Endometrial microvascular endothelial cells (primary cell): ENCODE measurements around the gene MYH4. TPM values are rescaled to one million over a fixed set of nuclear protein-coding genes. Genes with fewer than 3 reads are reported as not detected.

ENCODE experiments used
- in situ Hi-C: cut with HindIII; loops from 2 replicates; pipeline ENCODE4 v1.10.0; 2017; ENCODE audit warnings: low sequenced_read_pairs, low pct_unique_long_range_greater_than_20kb; ENCODE audit errors: inconsistent ontology term
- total RNA-seq: library from RNA; depleted of rRNA; stranded (reverse); fragments of >200 nt; gene quantifications from one replicate; pipeline ENCODE4 v1.2.3, GENCODE V29; 2015; ENCODE audit errors: inconsistent ontology term

MYH4 gene
- total RNA-seq, 1 donor from 2014 or later: not detected

DNA sequence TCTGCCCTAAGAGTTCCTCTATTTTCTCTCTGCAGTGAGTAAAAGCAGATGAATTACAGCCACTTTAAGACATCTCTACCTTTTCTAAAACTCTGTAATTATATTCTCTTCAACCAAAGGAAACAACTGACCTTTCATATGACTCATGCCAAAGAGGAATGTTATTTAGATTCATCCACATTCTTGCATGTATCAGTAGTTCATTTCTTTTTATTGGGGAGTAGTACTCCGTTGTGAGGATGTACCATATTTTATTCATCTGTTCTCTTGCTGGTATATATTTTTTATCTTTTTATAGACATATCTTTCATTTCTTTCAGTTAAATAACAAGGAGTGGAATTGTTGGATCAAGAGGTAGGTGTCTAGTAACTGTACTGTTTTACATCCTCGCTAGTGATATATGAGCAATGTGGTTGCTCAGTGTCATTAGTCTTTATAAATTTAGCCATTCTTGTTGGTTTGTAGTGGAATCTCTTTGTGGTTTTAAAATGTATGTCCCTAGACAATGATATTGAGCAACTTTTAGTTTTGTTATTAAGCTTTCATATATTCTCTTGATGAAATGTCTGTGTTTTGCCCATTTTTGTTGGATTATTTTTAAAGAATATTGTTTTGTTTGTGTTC is 39.8 kb downstream of the MYH4 start:
- in situ Hi-C loops: no loop called here

DNA sequence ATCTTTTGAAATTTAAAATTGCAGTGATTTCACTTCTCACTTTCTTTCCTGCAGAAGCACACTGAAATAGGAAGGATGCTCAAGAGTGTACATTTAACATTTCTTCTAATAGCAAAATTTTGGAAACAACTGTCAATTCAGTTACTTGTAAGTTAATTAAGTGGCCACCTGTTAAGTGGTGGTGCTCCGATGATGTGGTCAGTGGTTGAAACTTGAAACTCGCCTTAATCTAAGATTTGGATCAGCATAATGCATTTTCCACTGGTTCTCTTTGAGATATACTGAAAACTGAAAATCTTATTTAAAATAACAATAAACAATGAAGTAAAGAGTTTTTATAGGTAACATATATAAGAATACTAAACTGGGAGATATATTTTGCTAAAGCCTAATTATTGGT is 40.6 kb downstream of the MYH4 start:
- in situ Hi-C loops: no loop called here

DNA sequence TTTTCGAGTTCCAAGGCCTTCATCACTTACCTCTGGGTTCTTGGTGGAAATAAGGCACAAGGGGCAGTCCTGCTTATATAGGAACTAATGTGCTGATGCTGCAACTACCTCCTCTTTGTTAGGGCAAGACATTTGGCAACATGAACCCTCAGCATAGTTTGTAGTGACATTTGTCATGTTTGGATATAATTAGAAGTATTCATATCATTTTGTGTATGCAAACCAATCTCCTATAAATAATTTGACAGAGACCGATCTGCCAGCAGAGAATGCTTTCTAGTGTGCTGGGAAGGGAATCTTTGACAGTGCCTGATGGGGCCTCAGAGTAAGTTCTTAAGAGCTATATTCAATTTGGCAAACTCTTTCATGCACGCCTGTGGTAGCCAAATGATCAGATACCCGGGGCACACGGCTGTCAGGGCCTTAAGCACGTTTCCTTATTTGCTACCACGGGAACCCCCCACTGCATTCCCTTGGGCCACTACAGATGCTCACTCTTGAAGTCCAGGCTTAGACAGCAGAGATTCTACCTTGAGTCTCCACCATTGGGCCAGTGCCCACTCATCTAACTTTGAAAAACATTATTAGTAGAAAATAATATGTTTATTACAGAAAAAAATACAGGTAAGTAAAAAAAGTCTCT is 47.3 kb downstream of the MYH4 start, which contains the start of gene MYH8:
TSS of gene MYH8 (minus strand) at position 51 of the 643 bp plus-strand sequence. CDS start 1,723 bp downstream, outside the sequence.
- in situ Hi-C loops: no loop called here

DNA sequence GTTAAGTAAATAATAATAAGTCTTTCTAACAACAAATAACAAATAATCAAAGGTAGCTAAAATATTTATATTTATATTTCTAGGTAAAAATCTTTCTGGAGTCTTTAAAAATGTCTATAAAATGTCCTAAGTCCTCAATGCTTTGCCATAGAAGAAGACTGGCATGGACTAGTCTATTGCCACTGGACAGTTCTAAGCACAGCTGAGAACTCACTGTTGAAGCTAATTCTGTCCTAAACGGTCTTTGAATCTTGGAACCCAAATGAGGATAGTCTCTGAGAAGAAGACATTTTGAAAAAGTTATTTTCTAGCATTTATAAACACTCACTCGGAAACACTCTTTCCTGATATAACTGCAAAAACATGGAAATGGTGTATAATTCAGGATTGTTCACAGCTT is 48.1 kb downstream of the MYH4 start:
- in situ Hi-C loops: no loop called here

DNA sequence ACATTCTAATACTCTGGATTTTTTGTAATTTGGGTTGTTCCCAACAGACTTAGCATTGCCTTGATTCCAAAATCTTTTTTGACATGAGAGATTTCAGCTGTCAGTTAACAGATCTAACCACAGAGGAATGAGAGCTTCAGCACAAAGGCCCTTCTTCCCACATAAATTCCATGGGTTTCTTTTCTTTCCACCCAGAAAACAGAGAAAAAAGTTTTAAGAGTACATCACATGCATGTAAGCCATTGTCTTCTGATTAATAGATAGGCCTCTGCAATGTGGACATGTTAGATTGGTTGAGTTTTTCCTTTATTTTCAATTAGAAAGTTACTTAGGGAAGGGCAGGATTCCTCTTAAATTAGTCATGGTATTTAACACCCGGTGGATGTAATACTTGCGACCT is 48.5 kb downstream of the MYH4 start:
- in situ Hi-C loops: no loop called here

DNA sequence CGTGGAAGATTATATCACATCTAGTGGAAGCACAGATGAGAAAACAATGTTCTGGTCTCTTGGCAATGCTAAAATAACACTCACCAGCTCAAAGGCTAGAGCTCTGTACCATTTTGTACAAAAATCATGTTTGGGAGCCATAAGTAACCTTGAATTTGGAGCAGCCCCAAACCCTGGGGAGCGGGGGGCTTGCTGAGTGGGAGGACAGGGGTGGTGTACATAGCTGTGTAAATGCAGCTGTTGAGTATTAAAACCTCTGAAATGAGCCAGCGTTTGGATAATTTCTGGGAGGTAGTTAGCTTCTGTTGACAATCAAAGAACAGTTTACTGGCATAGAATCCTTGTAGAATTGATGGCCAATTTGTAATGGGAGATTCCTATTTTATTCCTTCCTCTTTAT is 51.9 kb downstream of the MYH4 start:
- in situ Hi-C loops: no loop called here

DNA sequence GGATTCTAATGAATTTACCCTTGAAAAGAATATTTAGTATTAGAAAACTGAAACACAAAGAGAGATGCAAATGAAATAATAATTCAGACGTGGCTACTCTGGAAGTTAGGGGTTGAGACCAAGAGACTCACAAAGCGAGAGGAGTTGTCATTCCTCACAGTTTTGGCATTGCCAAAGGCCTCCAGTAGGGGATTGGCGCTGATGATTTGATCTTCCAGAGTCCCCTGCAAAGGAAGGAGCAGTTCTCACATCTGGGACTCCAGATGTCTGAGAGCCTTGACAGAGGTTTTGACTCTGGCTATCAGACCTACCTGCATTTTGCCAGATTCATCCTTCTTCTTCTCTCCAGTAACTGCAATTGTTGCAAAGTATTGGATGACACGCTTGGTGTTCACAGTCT is 54.2 kb downstream of the MYH4 start:
- in situ Hi-C loops: no loop called here

DNA sequence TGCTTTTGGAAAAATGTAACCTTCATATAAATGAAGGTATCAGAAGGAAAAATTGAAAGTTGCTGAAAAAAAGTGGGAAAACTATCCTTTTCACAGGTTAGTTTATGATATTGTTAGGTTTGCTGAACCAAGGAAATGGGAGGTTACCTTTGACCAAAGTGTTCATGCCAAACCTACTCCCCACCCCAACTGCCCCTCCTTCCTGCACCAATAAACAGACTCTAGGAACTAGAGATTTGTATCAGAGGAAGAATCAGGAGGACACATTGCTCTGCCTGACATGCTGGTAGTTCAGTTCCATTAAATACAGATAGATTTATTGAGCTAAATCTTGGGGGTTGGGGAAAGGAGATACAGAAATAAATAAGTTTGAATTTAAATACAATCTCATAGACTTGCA is 65.8 kb downstream of the MYH4 start:
- in situ Hi-C loops: no loop called here

DNA sequence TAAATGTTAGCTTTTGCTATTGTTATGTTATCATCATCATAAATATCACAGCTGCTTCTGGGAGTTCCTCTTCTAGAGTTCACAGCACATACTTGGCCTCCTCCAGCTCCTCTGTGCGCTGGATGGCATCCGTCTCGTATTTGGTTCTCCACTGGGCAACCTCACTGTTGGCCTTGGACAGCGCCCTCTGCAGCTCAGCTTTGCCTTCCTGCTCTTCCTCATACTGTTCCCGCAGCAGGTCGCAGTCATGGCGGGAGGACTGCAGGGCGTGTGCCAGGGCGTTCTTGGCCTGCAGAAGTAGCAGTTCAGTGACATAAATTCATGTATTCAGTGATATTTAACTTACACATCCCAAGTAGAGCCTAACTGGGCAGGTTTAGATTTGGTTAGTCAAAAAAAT is 71.0 kb downstream of the MYH4 start:
- in situ Hi-C loops: no loop called here

DNA sequence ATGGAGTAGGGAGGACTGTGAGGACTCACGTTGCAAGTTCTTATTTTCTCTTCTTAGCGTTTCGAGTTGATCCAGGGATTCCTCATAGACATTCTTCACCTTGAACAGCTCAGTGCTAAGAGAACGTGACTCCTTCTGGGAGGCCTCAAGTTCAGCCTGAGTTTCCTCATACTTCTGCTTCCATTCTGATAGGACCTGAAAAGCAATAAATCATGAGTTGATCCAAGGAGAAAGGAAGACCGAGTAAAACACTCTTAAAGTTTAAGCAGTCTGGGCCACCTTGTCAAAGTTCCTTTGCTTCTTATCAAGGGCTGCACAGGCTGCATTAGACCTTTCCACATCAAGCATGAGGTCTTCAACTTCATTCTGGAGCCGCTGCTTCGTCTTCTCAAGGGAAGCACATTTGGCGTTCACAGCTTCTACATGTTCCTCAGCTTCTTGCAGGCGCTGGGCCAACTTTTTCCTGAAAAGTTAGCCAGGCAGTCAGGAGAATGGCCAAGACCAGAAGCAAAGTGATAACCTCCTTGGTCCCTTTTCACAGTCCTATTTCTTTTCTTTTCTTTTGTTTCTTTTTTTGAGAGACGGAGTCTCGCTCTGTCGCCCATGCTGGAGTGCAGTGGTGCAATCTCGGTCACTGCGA is 72.7 kb downstream of the MYH4 start:
- in situ Hi-C loops: no loop called here

DNA sequence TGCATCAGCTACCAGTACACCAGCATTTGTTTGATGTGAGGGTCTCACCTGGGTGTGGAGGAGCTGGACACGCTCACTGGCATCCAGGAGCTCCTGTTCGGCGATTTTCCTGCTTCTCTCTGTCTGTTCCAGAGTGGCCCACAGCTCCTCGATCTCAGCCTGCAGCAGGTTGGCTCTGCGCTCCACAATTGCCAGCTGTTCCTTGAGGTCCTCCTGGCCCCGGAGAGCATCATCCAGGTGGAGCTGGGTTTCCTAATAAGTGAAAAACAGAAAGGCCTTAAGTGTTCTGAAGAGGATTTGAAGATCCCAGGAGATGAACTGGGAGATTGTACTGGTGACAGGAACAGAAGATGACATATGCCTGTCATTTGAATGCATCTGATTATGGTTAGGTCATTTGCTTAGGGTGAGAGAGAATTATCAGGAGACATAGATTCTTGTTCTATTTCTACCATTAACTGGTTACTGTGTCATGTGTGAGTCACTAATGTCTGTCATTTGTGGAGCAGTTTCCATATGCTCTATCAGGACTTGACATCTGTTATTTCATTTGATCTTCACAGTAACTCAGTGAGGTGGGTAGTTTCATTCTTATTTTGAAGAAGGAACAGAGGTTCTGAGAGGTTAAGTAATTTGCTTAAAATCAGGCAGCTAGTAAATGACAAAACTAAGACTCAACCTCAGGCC is 75.0 kb downstream of the MYH4 start:
- in situ Hi-C loops: no loop called here

Other genes starting within 250 kb of the MYH4 start
- gene MYH13, start 96.6 kb downstream of the MYH4 start, total RNA-seq: not detected
- not detected for gene MYH8, start 47.6 kb downstream of the MYH4 start, total RNA-seq
- gene MYH1, start 49.0 kb upstream of the MYH4 start, total RNA-seq: not detected
- gene MYH2, start 80.1 kb upstream of the MYH4 start, total RNA-seq: under 0.01 TPM
- 0.09 TPM for gene MYH3, start 187.8 kb upstream of the MYH4 start, total RNA-seq
- 32.8 TPM for gene SCO1, start 228.0 kb upstream of the MYH4 start, total RNA-seq
- 13.3 TPM for gene ADPRM, start 228.0 kb upstream of the MYH4 start, total RNA-seq